Right atrium auricular region (tissue), 2 donors: ENCODE measurements around the gene MCF2L2. TPM values are rescaled to one million over a fixed set of nuclear protein-coding genes. Genes with fewer than 3 reads are reported as not detected.
"Not testable (repeated sequence)": the region's sequence is repeated elsewhere in the genome, so short reads cannot be mapped to it uniquely, and the experiment has no call there.

Experiments
- DNase-seq: peaks from one replicate; pipeline ENCODE4 v3.0.0-alpha.2; 2019; ENCODE audit warnings: low spot score
- H3K27ac ChIP-seq, 2 donors: fragments of 200-600 bp; sonication (generic); 1 replicate in 1 of 2; 2 replicates in 1 of 2; pipeline ENCODE4 v1.5.1; 2016 to 2019
- H3K27me3 ChIP-seq, 2 donors: fragments of 200-600 bp; sonication (generic); one replicate each; pipeline versions ENCODE4 v1.5.1 to v1.6.0; 2017 to 2019
- H3K36me3 ChIP-seq: fragments of 200-600 bp; sonication (generic); one replicate; pipeline ENCODE4 v1.5.1; 2016
- H3K4me1 ChIP-seq, 2 donors: fragments of 200-600 bp; sonication (generic); one replicate each; pipeline versions ENCODE4 v1.5.1 to v1.6.0; 2017 to 2019
- H3K4me3 ChIP-seq, 2 donors: fragments of 200-600 bp; sonication (generic); 1 replicate in 1 of 2; 2 replicates in 1 of 2; pipeline ENCODE4 v1.5.1; 2017 to 2019; ENCODE audit warnings: mild to moderate bottlenecking in 1 of 2, moderate library complexity in 1 of 2
- H3K9me3 ChIP-seq, 2 donors: fragments of 200-600 bp; sonication (generic); one replicate each; pipeline ENCODE4 v1.5.1; 2019
- CTCF ChIP-seq, 2 donors: fragments of 200-600 bp; sonication (generic); IDR thresholded peaks; one replicate each; pipeline ENCODE4 v1.5.1; 2019; ENCODE audit warnings: antibody characterized with exemption in 2 of 2
- total RNA-seq, 2 donors: library from RNA; depleted of rRNA; stranded (reverse); fragments of >200 nt; gene quantifications; one replicate each; pipeline ENCODE4 v1.1.0, GENCODE V29; 2016

Gene MCF2L2
- total RNA-seq, 2 donors from 2014 or later = 0.08 TPM; not detected in 1

- Histone ChIP-seq H3K27ac (no peak overlapping the region), H3K4me1 (peaks cover 0 to 19% of the 10 kb centered on the region in 2 donors), H3K36me3 (no peaks in the 10 kb centered on the region), H3K9me3 (no peaks in the 10 kb centered on the region), H3K27me3 (no peaks in the 10 kb centered on the region), H3K4me3 (peak overlapping the region; percentile 32 to 51)
- TF ChIP-seq CTCF (IDR thresholded peaks at IDR 0.05) = no peak
- peak; percentile 58 for DNase-seq
These were observed 249.4 kb downstream of the MCF2L2 start for GRCh38 chr3:183178833-183179549.

GRCh38 chr3:183178512-183178832 is 249.9 kb downstream of the MCF2L2 start:
- Histone ChIP-seq H3K4me3 (peak overlapping the region; percentile 32 to 51), H3K27ac (no peak overlapping the region), H3K36me3 (no peaks in the 10 kb centered on the region), H3K27me3 (no peaks in the 10 kb centered on the region), H3K4me1 (peaks cover 0 to 19% of the 10 kb centered on the region in 2 donors), H3K9me3 (no peaks in the 10 kb centered on the region)
- DNase-seq = no peak
- no peak for TF ChIP-seq CTCF (IDR thresholded peaks at IDR 0.05)

- no peaks in the 10 kb centered on the region for H3K36me3 ChIP-seq
- no peak overlapping the region for H3K4me3 ChIP-seq
- TF ChIP-seq CTCF (IDR thresholded peaks at IDR 0.05) = no peak
- no peaks in the 10 kb centered on the region for H3K4me1 ChIP-seq
- no peaks in the 10 kb centered on the region for H3K9me3 ChIP-seq
- DNase-seq = no peak
- H3K27me3 ChIP-seq = no peaks in the 10 kb centered on the region
- no peak overlapping the region for H3K27ac ChIP-seq
These were observed 256.3 kb downstream of the MCF2L2 start for GRCh38 chr3:183172051-183172639.

- H3K27me3 ChIP-seq = not testable (repeated sequence)
These were observed 260.4 kb downstream of the MCF2L2 start for GRCh38 chr3:183167975-183168374.

GRCh38 chr3:183163563-183163962 is 264.9 kb downstream of the MCF2L2 start:
- TF ChIP-seq CTCF (IDR thresholded peaks at IDR 0.05) = no peak

More at GRCh38 chr3:183167975-183168374, 260.4 kb downstream of the MCF2L2 start:
- H3K9me3 ChIP-seq, DNase-seq, H3K27ac ChIP-seq, H3K4me1 ChIP-seq, H3K4me3 ChIP-seq, H3K36me3 ChIP-seq: not testable (repeated sequence)

GRCh38 chr3:183161552-183162336 is 266.7 kb downstream of the MCF2L2 start:
- Histone ChIP-seq H3K9me3 (no peaks in the 10 kb centered on the region), H3K27me3 (peaks cover 0 to 7% of the 10 kb centered on the region in 2 donors), H3K4me3 (peak overlapping the region; percentile 41 to 60), H3K27ac (no peak overlapping the region), H3K36me3 (no peaks in the 10 kb centered on the region), H3K4me1 (peaks cover 0 to 14% of the 10 kb centered on the region in 2 donors)
- DNase-seq = no peak
- TF ChIP-seq CTCF (IDR thresholded peaks at IDR 0.05) = no peak

More at GRCh38 chr3:183163563-183163962, 264.9 kb downstream of the MCF2L2 start:
- no peak for DNase-seq
- no peaks in the 10 kb centered on the region for H3K9me3 ChIP-seq
- H3K36me3 ChIP-seq = no peaks in the 10 kb centered on the region
- peaks cover 0 to 14% of the 10 kb centered on the region in 2 donors for H3K4me1 ChIP-seq
- H3K27me3 ChIP-seq = peaks cover 0 to 7% of the 10 kb centered on the region in 2 donors
- no peak overlapping the region for H3K4me3 ChIP-seq
- H3K27ac ChIP-seq = no peak overlapping the region
